HG02973 (cell line): ENCODE results near the gene IKZF2.

Source experiments
- ATAC-seq: cut with Tn5 transposase; IDR thresholded peaks from one replicate; pipeline ENCODE4 v1.9.1; 2021; ENCODE audit warnings: moderate library complexity; ENCODE audit not compliant: unreplicated experiment

The IKZF2 gene

DNA sequence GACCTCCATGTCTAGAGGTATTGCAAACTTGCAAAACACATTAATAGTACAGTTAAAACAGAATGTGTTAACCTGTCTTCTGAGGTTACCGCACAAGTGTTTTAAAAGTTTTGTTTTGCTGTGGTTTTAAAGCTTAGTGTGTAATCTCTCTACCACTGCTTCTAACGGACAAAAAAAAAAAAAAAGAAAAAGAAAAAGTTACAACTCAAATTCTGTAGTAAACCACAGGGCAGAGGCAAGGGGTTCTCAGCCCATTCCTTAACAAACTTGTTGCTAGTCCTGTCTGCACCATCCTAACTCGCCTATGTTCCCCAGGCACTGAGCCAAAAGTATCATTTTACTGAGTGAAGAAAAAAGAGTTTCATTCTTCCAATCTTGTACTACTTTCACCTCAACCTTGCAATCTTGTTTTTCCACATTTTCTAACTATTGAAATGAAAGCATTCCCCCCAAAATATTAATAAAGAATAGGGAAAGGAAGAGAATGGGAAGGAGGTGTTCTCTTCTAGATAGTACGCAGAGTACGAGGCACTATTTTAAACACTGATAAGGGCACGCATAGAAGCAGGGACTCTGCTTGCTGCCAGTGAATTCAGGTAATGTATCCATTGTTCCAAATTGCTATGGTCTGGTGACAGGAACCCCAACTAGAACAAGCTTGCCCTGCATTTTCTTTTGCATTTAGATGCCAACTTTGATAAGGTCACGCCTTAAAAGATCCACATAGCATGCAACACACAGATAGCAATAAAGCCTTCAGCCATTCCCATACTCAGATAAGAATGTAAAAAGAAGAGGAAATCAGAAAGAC, 47.1 kb downstream of the IKZF2 start:
- ATAC-seq = no peak

DNA sequence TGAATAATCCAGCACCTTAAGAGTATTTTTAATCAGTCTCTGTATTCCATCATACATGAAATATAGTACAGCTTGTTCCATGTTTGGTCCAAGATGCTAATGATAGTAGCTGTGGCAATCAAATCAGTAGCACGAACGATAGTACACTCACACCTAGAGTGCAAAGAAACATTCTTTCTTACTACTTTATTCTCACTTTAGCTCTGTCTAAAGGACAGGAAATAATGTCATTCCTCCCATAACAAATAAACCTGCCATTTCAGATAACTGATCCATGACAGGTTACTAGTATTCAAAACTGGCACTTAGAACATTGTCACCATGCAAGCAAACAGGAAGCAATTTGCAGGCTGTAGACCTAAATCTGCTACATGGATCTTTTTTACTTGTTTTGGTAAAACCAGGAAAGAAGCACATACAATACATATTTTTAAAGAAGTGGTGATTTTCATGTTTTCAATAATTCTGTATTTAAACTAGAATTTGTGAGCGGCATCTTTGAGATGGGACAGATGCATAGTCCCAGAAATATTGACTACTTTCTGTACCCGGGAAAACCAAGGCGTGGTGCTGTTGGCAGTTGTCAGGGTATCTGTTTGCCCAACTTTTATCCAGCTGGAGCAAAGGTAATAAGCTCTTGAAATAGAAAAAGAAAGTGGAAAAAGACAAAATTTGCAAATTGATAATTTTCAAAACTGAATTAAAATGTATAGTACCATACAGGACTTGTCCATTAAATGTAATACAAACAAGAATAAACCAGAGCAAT, 49.5 kb downstream of the IKZF2 start:
- ATAC-seq = no peak

- ATAC-seq = no peak
Measured at GRCh38 chr2:213101109-213101508, 50.3 kb downstream of the IKZF2 start.

GRCh38 chr2:213098612-213099011, 52.8 kb downstream of the IKZF2 start:
- no peak for ATAC-seq

- no peak for ATAC-seq
Measured at GRCh38 chr2:213091765-213092164, 59.6 kb downstream of the IKZF2 start.

DNA sequence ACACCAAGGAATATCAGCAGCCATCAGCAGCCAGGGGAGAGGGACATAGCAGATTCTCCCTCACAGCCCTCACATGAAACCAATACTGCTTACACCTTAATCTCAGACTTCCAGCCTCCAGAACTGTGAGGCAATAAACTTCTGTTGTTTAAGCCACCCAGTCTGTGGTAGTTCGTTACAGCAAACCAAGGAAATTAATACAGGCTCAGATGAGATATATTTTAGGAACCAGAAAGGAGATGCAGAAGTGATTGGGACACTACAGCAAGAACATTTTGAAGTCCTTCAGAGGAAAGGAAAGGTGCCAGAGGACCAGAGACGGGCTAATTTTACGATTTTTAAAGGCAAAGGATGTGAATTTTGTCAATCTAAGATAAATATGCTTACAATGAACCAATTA, 60.6 kb downstream of the IKZF2 start:
- no peak for ATAC-seq

DNA sequence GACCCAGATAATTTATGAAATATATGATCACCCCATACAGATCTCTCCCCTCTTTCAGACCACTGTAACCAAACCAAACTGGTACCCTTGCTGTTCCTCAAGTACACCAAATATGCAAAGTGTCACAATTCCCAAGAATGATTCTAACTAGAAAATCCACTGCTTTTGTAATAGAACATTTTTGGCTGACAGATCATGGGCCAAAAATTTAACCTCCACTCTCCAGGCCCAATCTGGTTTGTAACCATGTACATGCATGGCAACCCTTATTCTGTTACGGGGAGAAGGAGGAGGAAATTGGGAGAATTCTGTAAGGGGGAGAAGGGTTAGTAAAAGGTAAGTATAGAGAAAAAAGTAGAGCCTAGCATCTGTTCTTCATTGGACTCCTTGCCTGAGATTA, 62.0 kb downstream of the IKZF2 start:
- ATAC-seq = no peak

DNA sequence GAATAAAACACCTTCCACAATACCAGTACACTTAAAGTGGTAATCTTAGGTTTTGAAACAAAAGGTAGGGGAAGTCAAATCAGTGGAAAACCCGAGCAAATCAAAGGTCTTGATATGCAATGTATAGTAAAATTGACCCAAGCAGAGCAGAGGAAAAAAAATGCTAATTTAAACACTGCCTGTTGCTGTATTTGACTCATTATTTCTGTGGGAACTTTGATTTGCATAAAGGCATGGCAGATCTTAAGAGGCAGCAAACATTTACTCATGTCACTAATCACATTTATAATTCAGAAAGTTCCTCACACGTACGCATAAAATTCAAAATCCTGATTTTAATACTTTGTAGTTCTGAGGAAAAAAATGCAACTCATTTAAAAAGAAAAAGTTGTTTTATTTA, 64.4 kb downstream of the IKZF2 start:
- no peak for ATAC-seq

- ATAC-seq = no peak
Measured at GRCh38 chr2:213086571-213086970, 64.8 kb downstream of the IKZF2 start.

DNA sequence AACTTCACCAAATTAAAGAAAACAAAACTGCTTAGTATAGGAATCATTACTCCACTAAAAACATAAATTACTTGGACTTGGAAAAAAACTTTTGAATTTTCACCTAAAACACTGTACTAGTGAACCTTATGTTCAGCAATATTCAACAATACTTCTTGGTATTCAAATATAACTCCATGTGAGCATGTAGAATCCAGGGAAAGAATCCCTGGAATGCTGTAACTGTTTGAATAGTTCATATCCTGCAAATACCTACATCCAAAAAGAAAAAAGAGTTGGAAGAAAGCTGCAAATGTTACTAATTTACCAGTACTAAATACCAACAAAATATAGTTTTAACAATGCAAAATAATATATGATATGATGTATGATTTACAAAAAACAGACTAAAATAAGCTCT, 65.4 kb downstream of the IKZF2 start:
- no peak for ATAC-seq

DNA sequence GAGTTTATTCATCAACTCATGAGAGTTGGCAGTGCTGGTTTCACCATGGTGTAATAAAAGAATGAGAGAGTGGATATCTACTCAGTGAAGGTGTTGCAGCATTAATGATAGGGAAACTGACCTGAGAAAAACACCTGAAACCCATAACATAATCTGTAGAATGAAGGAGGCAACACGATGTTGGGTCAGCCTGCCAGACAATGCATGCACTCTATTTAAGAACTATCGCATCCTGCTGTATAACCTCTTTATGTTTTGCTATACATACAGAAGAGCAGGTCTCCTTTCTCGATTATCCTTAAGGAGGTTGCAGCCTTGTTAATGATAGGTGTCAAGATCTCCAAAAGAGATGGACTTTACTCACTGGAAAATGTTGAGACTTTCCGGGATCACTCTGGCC, 65.9 kb downstream of the IKZF2 start:
- no peak for ATAC-seq

- ATAC-seq = no peak
Measured at GRCh38 chr2:213084261-213084660, 67.2 kb downstream of the IKZF2 start.

- ATAC-seq = no peak
Measured at GRCh38 chr2:213080969-213081617, 70.3 kb downstream of the IKZF2 start.

DNA sequence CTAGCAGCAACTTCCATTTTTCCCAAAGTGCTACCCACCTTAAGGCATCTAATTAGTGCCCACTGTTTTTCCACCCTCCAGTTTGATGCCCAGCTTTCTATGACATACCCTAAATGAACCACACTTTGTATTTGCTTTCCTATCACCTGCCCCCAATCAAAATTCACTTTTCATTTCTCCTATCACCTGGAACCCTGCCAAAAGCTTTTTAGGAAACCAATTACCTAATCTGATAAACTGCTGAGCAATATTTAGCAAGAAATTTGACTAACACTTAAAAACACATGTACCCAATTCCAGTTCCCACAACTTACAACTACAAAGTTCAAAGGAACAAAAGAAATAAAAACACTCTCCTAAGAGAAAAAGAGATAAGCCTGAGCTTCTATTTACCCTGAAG, 71.7 kb downstream of the IKZF2 start:
- no peak for ATAC-seq

DNA sequence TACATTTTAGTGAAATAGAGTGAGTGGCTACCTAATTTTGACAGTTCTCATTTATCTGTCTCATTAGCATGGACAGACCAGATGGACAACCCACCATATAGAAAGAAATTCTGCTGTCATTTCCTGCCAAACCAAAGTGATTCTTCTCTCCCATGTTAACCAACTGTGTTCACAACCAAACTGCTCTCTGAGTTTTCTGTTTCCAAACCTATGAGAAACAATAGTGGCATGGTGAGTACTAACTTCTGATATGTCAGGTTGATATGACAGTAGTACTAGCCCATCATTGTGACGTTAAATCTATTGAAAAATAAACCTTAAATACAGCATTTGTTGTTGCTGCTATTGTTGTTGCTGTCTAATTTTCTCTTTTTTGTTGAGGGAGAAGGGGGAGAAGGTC, 72.7 kb downstream of the IKZF2 start:
- no peak for ATAC-seq

- ATAC-seq = no peak
Measured at GRCh38 chr2:213069531-213069930, 81.9 kb downstream of the IKZF2 start.

DNA sequence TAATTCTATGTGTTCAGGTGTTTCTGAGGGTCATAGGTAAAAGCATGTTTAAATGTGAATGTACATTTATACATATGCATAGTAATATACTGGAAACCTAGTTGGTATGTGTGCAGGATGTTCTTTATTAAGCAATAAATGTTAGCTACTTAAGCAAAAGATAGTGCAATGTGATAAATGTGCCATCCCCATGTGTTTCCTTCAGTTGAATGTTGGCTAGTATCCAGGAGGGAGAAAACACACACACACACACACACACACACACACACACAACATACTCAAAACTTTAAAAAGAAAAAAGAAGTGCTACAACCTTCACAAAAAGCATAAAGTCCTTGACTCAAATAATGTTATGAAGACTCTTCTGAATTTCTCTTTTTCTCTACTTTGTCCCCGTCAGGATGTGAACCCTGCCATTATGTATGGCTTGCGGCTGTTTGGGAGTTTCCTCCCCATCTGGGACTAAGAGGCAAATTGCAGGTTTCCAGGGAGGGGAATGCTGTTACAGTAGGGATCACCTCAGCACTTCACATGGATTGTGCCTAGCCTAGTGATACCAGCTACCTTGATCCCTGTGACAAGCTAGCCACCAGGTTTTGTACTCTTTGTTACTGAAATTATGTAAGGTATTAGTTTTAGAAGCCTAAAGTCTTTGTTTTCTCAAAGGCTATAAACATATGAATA, 82.6 kb downstream of the IKZF2 start:
- no peak for ATAC-seq

- ATAC-seq = no peak
Measured at GRCh38 chr2:213067888-213068287, 83.5 kb downstream of the IKZF2 start.

DNA sequence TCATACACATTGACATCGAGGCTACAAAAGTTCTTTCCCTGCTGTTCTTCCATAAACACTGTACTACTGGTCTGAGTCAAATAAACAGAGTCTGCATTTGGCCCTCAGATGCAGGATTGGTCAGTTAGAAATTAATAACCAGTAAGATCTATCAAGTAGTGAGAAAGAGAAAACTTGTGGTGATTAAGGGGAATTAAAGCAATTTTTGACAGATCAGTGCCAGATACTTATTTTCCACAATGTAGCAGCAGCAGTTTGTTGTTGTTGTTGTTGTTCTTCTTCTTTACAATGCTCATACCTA, 85.0 kb downstream of the IKZF2 start:
- no peak for ATAC-seq

DNA sequence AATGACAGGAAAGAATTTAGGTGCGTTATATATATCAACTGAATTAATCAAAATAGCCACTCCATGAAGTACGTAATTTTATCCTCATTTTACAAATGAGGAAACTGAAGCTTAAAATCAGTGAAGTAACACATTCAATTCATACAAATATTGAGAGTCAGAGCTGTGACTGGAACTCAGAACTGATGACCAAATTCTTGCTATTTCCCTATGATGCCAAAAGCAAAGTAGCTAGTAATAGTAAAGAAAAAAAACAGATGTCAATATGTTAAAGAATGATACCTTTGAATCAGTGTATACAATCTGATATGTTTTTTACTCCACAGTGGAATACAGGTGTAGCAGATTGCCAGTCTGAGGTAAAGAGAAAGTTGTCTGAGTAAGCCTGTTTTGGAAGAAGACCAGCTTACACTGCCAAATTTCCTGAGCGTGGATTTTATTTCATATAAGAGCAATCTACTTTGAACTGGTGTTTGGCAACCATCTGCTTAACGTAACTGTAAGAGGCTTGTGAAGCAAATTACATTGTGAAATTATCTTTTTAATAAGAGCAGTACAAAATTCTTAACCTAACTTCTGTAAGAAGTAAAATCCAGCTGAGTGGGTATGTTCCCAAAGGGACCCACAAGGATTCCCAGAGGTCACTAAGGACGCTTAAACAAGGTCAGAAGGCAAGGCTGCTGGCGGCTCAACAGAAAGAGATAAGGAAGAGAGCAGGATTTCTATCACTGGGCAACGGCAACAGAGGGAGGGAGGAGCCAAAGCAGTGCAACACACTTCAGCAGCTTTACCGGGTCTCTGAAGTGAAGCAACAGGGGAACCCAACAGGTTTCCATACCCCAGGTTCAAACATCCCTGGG, 85.6 kb downstream of the IKZF2 start:
- ATAC-seq = no peak

GRCh38 chr2:213064099-213064498, 87.3 kb downstream of the IKZF2 start:
- no peak for ATAC-seq
